ENCODE measurements around the gene TBCD.

DNA sequence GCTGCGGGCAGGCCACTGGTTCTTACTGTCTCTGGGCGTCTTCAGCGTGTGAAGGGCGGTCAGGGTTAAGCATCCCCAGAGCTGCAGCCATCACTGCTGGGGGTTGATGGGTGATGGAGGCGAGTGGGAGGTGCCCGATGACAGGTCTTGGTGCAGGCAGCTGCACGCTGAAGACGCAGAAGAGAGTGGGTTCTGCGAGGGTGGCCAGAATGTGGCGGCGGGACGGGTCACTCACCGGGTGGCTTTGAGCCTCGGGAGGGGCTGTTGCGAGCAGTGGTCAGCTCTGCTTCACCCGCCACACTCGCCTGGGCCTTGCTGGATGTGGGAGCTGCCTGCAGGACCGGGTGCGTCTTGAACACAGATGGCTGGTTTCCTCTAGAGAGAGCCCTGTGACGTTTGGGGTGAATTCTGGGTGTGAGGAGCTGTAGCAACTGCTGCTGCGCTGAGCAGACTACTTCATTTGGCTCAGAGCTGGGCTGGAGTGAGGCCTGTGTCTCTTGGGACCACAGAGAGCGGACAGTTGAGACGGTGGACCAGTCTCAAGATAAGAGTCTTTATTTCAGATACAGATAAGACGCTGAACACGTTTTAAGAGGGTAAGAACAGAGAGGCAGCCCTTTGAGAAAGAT lies 132.6 kb downstream of the TBCD start:
- TF ChIP-seq, protein P1, sequence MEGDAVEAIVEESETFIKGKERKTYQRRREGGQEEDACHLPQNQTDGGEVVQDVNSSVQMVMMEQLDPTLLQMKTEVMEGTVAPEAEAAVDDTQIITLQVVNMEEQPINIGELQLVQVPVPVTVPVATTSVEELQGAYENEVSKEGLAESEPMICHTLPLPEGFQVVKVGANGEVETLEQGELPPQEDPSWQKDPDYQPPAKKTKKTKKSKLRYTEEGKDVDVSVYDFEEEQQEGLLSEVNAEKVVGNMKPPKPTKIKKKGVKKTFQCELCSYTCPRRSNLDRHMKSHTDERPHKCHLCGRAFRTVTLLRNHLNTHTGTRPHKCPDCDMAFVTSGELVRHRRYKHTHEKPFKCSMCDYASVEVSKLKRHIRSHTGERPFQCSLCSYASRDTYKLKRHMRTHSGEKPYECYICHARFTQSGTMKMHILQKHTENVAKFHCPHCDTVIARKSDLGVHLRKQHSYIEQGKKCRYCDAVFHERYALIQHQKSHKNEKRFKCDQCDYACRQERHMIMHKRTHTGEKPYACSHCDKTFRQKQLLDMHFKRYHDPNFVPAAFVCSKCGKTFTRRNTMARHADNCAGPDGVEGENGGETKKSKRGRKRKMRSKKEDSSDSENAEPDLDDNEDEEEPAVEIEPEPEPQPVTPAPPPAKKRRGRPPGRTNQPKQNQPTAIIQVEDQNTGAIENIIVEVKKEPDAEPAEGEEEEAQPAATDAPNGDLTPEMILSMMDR (IDR thresholded peaks at IDR 0.05), result no peak
- TF ChIP-seq POLR2A (IDR thresholded peaks at IDR 0.05), result no peak

Data from breast epithelium (tissue), 3 donors.